Stimulated activated CD4-positive, alpha-beta T cell treated with anti-CD3 and anti-CD28 coated beads, Interleukin-4, amount 100 ng/mL, for 1 hour (primary cell): Measurements from ENCODE around the gene PROK2.
A peak's percentile ranks its signal among the peaks of the same experiment; 100 is the strongest.

Experiments used
- DNase-seq: peaks from one replicate; pipeline ENCODE4 v3.0.0-alpha.2; 2020

The PROK2 gene

GRCh38 chr3:71786217-71786549, 1.2 kb upstream of the PROK2 start:
- no peak for DNase-seq

- no peak for DNase-seq
Observed at GRCh38 chr3:71785532-71786216, 726 bp upstream of the PROK2 start.

- no peak for DNase-seq
Observed at GRCh38 chr3:71784201-71784913, 591 bp downstream of the PROK2 start.

DNA sequence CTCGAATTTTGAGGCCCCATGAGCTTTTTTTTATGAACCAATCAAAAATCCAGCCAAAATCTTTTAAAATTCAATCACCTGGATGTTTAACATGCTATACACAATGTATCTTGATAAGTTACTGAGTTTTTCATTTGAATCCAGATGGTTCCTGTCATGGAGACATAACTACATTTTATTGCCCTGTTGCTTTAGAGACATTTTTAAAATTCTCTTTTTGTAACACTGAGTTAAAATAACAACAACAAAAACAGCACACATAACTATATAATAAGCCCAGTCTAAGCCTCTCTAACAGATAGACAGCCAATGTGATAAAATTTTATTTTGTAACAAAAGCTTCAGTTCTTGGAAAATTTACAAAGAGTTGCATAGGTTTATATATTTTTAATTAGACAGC, 1.8 kb downstream of the PROK2 start:
- no peak for DNase-seq

DNA sequence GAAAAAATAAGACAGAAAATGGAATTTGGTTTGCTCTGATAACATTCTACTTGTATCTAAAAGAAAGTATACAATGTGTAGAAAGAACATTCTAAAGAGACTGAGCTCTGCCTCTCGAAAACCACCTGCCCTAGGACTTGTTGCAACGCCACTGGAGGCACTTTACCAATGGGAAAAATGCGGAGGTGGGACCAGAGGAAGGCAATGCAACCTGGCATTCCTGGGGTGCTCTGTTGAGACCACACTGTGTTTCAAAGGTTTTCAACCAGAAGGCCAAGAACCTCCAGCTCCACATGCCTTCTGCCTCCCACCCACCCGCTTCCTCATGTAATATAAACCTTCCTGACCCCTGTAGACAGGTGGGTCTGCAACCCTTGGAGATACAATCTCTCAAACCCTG, 4.5 kb downstream of the PROK2 start:
- no peak for DNase-seq

GRCh38 chr3:71779674-71780377, 5.1 kb downstream of the PROK2 start:
- DNase-seq, result no peak

GRCh38 chr3:71778353-71778752, 6.6 kb downstream of the PROK2 start:
- DNase-seq, result no peak

DNA sequence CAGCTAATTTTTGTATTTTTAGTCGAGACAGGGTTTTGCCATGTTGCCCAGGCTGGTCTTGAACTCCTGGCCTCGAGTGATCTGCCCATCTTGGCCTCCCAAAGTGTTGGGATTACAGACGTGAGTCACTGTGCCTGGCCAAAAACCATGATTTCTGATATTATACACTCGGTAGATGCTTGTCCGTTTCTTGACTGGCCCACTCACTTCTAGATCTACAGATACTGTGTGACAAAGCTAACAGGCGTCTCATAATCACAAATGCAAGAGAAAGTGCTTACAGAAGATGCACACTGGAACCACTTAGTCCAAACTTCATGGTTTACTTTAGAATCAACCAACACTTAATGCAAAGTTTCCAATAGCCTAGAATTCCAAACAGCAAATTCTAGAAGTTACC, 8.4 kb downstream of the PROK2 start:
- DNase-seq, result no peak

- DNase-seq, result no peak
Observed at GRCh38 chr3:71771884-71772283, 13.1 kb downstream of the PROK2 start.

DNA sequence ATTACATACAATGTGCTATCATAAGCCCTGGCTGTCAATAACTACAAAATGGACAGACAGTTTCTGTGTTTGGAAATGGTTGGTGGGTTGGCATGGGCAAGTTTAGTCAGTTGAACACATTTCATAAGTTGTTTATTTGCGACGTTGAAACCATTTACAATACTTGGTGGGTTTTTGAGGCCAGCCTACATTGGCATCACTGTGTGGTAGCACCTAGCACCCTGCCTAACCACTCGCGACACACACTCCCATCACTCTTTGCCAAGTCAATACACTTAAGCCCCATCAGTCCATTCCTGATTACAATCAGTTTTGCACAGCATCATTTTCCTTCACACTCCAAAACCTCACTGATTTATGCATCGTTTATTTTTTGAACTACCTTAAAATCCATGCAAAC, 13.8 kb downstream of the PROK2 start:
- DNase-seq, result no peak

DNA sequence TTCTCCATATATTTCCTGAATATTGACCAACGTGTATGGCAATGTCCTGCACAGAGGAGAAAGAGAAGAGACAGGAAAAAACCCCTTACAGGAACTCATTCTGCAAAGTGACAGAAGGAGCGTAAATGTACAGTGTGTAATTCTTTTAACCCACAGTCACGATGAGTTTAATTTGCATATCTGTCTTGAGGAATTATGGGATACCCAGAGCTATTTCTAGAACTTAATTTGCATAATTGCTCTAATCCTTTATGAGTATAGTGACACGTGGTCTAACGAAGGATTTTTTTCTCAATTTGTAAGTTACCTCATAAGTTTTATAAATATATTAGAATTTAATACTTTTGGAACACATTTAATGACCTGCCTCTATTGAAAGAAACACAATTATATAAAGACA, 21.5 kb downstream of the PROK2 start:
- no peak for DNase-seq

GRCh38 chr3:71760140-71760539, 24.8 kb downstream of the PROK2 start:
- DNase-seq, result no peak

DNA sequence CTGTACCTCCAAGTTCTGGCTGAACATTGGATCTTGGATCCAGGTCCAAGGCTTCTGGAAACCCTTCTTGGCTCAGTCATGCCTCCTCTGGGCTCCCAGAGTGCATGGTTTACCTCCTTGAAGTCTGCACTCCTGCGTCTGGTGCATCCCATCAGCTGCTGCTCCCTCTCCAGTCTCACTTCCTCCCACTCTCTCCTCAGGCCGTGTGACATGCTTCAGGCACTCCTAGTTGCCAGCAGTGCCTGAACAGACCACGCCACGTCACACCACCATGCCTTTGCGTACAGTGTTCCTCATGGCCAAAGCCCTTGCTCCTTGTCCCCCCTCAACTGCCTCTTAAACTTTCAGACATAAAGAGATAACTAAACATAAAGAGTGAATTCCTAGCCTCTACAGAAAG, 25.5 kb downstream of the PROK2 start:
- DNase-seq, result no peak

- no peak for DNase-seq
Observed at GRCh38 chr3:71758091-71758490, 26.9 kb downstream of the PROK2 start.

DNA sequence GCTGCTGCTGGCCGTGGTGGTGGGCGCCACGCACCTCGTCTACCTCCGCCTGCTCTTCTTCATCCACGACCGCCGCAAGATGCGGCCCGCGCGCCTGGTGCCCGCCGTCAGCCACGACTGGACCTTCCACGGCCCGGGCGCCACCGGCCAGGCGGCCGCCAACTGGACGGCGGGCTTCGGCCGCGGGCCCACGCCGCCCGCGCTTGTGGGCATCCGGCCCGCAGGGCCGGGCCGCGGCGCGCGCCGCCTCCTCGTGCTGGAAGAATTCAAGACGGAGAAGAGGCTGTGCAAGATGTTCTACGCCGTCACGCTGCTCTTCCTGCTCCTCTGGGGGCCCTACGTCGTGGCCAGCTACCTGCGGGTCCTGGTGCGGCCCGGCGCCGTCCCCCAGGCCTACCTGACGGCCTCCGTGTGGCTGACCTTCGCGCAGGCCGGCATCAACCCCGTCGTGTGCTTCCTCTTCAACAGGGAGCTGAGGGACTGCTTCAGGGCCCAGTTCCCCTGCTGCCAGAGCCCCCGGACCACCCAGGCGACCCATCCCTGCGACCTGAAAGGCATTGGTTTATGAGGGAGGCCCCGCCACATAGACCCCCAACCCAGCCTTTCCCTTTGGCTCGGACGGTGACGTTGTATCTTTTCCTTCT, 30.2 kb downstream of the PROK2 start:
- DNase-seq, result peak; percentile 6

- peak; percentile 33 for DNase-seq
Observed at GRCh38 chr3:71753701-71754609, 31.0 kb downstream of the PROK2 start, which contains the start of gene GPR27. GPR27 (plus strand) TSS chr3:71753855; CDS start chr3:71754050, 195 bp downstream.

- no peak for DNase-seq
Observed at GRCh38 chr3:71752831-71753700, 31.9 kb downstream of the PROK2 start.

- DNase-seq, result no peak
Observed at GRCh38 chr3:71751602-71752001, 33.3 kb downstream of the PROK2 start.

GRCh38 chr3:71744738-71745137, 40.2 kb downstream of the PROK2 start:
- DNase-seq, result no peak

DNA sequence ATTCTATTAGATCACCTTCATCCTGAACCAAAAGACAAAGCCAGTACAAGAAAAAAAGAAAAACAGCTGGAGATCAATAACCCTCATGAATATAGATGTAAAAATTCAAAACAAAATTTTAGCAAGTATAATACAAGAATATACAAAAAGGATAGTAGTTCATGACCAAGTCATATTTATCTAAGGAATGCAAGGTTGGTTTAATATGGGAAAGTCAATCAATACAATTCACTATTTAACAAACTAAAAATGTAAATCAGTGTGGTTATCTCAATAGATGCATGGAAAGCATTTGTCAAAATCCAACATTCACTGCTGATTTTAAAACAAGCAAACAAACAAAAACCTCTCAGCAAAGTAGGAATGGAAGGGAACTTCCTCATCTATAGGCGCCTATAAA, 42.3 kb downstream of the PROK2 start:
- DNase-seq, result no peak

- DNase-seq, result no peak
Observed at GRCh38 chr3:71734881-71735280, 50.1 kb downstream of the PROK2 start.

DNA sequence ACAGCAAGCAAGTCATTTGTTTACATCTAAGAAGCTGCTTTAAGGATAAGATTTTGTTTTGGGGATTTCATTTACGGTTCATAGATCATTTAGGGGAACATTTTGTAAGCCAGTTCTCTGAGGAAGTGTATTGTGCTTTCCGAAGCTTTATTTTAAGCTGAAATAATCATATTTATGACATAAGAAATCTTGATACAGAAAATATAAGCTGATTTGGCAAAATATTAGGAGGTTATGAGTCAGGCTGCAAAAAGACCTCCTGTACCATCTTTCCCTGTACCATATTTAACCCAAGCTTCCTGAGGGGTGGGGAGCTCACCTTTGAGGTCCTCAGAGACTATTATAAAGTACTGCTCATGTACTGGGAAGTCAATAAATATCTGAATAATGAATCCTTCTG, 51.6 kb downstream of the PROK2 start:
- no peak for DNase-seq
